ENCODE results near the gene PCDHA8.
"Not testable (repeated sequence)": the region's sequence is repeated elsewhere in the genome, so short reads cannot be mapped to it uniquely, and the experiment has no call there.

- TF ChIP-seq CTCF (IDR thresholded peaks at IDR 0.05); POLR2A (IDR thresholded peaks at IDR 0.05); POLR2AphosphoS5 (IDR thresholded peaks at IDR 0.05); EP300 (IDR thresholded peaks at IDR 0.05; ENCODE audit: low read depth): not testable (repeated sequence)
Observed at GRCh38 chr5:140808241-140808888, 32.6 kb upstream of the PCDHA8 start.

All from transverse colon (tissue), 4 donors.